ENCODE results near the gene GAK.

Gene GAK

DNA sequence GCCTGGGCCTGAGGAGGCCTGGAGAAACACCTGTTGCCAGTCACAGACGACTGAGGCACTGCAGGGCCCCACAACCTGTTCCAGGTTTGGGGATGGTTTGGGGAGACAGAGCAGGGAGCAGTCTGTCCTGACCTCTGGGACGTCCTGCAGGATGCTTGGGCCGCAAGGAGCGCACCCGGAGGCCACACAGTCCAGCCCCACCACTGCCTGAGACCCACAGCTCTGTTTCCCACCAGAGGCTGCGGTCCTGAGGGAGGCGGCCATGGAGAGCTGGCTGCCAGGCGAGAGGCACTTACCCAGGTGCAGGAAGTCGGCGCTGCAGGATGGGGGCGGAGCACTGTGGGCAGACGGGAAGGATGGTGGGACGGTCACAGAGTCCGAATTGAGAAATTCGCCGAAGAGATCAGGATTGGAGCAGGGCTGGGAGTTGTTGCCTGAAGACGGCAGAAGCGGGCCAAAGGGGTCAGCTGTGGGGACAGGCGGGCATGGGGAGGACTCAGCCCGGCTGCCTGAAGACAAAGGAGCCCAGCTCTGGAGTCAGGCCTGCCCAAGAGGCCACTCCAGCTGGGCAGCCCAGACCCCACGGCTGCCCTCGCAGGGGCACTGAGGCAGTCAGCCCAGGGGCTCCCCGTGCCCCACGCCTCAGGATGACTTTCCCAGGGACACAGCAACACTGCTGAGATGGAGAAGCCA, 65.9 kb downstream of the GAK start:
- DNase-seq, result no peak

DNA sequence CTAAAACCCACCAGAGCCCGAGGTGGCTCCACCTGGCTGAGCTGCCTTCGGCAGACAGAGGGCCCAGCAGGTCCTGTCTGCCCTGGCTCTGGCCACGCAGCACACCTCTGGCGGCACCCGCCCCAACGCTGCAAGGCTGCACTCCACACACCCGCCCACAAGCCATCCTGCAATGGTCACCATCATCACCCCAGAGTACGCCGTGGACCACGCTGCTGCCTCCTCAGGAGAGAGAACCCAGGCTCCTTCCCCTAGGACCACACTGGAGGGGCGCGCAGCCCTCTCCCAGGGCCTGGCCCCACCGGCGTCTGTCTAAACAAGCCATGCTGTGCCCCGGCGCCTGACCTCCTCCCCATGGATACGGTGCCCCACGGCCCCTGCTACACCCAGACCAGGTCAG, 66.5 kb downstream of the GAK start:
- no peak for DNase-seq

DNA sequence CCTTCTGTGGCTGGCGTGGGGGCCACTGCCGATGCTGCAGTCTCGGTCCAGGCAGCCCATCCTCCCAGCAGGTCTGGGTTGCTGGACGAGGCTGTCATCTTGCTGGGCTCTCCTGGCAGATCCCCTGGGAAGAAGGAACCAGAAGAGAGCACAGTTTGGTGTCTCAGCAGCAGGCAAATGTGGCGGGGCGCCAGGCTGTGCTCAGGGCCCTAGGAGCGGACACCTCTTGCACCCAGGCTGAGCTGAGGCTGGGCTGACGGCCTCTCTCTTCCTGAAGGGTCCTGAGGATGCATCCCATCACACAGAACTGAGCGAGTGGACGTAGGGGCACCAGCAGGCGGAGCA, 67.0 kb downstream of the GAK start:
- DNase-seq, result no peak

DNA sequence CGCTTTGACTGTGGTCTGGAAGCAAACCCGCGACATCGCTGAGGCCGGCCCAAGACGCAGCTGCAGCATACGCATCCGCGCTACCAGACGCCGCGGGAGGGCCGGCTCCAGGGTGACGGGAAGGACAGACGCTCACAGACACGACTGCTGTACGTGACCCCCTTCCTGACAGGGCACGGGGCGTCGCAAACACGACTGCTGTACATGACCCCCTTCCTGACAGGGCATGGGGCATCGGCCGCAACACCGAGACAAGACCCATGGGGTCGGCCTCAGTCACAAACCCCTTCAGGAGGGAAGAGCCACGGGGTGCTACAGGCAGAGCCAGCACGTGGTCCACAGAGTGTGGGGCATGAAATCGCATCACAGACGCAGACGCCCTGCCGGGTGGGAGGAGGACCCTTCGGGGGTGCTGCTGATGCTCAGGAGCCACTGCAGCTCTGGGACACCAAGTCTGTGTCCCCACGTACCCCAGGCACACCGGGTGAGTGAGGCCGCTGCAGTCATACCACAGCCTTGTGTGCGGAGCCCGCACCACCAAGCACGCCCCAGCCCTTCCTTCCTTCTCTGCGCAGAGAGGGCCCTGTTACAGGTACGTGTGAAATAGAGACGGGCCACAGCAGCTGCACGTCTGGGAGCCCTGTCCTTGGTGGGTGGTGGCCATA, 67.5 kb downstream of the GAK start:
- DNase-seq, result no peak

DNA sequence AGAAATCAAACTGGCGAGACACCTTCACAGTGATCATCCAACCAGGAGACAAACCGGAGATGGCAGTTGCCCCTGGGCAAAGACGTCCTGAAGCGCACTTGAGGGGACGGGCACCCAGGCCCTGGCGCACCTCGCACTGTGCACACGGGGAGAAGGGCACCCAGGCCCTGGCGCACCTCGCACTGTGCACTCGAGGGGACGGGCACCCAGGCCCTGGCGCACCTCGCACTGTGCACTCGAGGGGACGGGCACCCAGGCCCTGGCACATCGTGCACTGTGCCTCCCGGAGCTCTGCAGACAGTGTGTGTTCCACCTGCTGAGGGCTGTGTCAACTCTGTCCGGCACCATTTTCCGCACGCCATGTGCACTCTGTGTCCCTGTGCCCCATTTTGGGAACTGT, 71.6 kb downstream of the GAK start:
- DNase-seq, result no peak

DNA sequence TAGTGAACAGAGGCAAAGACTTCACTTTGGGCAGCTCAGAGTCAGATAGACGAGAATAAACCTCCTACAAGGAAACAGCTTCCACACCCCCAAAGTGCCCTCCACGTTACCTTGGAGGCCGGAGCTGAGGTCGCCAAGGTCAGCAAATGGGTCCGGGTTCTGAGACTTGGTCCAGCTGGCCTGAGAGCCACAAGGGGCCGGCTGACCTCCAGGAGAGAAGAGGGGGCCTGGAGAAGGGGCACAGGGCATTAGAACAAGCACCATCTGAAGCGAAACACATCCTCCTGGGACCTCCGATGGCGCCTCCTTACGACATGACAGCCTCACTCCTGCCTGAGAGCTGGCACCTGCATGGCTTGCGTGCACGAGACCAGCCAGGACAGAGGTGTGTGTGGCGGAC, 72.6 kb downstream of the GAK start:
- DNase-seq, result no peak

DNA sequence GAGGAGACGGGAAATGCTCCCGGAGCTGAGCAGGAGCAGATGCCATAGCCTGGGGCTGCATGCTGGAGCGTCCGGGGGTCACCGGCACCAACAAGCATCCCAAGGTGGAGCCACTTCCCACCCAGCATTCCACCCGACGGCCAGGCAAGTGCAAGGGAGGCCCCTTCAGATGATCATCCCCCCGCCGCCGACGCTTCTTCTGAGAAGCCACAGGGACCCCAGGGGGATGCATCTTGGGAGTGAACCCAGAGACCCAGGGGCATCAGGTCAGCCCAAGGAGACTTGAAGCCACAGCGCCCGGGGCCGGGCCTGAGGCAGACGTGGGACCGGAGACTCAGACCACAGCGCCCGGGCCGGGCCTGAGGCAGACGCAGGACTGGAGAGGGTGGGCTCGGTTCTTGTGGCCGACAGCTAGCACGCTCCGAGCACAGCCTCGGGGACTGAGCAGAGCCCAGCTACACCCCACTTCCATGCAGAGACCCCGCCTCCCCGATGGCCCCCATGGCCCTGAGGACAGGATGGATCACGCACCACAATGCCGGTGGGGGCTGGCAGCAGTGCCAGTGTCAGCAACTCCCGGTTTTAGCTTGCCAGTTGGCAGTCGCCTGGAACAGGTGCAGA, 73.2 kb downstream of the GAK start:
- no peak for DNase-seq

DNA sequence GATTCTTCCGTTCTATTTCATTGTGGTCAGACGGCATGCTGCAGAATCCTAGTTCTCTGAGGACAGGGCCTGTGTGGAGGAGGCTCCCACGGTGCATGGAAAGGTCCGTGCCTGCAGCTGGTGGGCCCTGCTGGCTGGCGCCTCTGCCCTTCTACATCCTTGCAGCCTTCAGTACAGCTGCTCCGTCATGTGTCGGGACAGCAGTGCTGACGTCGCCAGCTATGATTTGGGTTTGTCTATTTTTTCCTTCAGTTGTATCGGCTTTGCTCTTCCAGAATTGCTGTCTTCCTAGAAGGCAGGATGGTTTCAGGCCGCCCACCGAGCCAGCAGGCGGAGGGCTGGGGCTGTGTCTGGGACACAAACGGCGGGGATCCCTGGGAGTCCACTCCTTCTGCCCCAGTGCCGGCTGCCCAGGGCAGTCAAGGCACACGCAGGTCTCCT, 74.1 kb downstream of the GAK start:
- DNase-seq, result no peak

DNA sequence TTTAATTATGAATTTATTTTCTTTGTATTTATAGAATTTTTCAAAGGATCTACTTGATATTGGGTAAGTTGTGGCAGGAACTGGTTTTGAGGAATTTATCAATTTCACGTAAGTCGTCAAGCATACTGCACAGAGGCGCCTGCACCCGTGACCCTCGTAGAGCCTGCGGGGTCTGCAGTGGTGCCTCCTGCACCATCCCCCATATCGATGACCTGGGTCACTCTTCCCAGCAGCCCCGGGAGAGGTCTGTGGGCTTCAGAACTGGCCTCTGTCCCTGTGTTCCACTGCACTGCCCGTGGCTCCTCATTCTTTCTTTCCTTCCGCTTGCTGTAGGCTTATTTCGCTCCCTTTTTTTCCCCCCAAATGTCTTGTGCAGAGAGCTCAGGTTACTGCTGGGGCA, 74.7 kb downstream of the GAK start:
- DNase-seq, result no peak

DNA sequence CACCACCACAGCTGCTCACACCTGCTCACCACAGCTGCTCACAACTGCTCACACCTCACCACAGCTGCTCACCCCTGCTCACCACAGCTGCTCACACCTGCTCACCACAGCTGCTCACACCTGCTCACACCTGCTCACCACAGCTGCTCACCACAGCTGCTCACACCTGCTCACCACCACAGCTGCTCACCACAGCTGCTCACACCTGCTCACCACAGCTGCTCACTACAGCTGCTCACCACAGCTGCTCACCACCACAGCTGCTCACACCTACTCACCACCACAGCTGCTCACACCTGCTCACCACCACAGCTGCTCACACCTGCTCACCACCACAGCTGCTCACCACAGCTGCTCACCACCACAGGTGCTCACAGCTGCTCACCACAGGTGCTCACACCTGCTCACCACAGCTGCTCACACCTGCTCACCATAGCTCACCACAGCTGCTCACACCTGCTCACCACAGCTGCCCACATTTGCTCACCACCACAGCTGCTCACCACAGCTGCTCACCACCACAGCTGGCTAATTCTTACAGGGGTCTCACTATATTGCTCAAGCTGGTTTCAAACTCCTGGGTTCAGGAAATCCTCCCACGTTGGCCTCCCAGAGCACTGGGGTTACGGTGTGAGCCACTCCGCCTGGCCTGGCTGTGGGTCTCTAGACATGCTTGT, 75.8 kb downstream of the GAK start:
- DNase-seq, result no peak

DNA sequence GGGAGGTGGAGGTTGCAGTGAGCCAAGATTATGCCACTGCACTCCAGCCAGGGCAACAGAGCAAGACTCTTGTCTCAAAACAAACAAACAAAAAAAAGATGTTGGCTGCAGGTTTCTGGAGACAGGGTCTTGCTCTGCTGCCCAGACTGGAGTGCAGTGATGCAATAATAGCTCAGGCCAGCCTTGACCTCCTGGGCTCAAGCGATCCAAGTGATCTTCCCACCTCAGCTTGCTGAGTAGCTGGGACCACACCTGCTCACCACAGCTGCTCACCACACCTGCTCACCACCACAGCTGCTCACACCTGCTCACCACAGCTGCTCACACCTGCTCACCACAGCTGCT, 76.3 kb downstream of the GAK start:
- DNase-seq, result no peak

DNA sequence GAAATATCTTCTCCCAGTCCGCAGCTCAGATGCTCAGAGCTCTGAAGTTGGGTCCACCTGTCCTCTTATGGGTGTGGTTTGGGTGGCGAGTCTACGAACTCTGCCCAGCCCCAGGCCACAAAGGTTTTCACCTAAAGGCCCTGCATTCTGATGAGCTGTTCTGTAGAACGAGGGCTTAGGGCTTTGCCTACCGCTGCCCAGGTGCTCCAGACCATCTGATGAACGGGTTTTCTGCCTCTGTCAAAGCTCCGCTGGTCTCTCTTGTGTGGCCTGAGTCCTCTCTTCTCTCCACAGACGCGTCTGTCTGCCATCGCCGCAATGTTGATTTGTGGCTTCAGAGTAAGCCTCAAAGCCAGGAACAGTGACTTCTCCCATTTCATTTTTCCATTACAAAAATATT, 77.8 kb downstream of the GAK start:
- no peak for DNase-seq

DNA sequence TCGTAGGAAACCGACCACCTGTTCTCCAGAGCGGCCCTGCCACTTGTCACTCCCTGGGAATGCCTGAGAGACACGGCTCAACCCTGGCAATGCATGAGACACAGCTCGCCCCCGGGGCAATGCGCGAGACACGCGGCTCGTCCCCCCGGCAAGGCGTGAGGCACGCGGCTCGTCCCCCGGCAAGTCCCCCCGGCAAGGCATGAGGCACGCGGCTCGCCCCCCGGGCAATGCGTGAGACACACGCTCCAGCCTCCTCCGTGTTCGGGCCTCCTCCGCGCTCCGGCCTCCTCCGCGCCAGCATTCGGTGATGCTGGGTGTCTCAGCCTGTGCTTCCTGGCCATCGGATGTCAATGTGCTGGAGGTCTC, 78.7 kb downstream of the GAK start:
- no peak for DNase-seq

DNA sequence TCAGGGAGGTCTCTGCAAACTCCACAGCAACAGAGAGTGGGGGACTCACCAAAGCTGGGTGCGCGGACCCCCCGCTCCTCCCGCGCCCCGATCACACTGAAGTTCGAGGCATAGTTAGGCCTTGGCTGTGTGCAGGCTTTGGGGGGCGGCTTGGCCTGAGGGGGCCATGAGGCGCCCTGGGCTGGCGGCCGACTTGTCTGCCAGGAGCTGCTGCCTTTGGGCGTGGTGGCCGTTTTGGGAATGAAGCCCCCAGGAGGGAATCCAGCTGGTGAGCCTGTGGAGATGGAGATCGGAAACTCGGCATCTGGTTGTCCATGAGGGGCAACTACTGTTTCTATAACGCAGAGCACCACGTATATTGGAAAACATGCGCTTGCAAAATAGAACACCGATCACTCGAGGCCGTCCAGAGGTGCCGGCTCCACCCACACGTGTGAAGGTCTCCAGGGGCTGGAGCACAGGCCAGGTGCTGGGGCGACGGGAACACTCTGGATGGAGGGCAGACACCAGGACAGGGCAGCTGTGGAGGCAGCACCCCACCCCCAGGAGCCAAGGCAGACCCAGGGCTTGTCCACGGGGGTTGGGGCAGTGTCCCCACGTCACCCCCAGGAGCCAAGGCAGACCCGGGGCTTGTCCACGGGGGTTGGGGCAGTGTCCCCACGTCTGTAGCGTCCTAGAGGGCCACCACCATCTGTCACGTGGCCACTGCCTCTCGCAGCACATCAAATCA, 80.2 kb downstream of the GAK start:
- DNase-seq, result no peak

DNA sequence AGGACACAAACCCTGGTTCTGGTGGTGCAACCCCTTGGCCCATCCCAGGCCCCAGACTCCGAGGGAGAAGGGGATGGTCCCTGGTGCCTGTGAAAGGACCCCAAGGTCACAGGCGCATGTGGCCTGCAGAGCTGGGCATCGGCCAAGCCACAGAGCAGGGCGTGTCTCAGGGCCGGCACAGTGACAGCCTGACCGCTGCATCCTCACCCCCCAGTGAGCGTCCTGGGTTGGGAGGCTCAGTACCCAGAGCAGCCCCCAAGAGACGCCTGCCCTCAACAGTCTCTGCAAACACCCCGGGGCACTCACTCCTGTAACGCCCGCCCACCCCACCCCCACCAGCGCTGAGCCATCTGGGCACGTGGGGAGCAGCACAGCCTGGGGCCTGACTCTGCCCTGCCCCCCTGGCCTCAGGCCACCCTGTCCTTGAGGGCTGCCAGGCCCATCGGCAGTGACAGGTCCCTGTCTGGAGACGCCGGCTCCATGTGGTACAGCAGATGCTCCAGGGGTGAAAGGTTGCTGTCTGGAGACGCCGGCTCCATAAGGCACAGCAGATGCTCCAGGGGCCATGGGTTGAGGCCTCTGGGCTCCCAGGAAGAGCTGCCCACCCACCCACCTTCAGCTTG, 81.7 kb downstream of the GAK start:
- no peak for DNase-seq

DNA sequence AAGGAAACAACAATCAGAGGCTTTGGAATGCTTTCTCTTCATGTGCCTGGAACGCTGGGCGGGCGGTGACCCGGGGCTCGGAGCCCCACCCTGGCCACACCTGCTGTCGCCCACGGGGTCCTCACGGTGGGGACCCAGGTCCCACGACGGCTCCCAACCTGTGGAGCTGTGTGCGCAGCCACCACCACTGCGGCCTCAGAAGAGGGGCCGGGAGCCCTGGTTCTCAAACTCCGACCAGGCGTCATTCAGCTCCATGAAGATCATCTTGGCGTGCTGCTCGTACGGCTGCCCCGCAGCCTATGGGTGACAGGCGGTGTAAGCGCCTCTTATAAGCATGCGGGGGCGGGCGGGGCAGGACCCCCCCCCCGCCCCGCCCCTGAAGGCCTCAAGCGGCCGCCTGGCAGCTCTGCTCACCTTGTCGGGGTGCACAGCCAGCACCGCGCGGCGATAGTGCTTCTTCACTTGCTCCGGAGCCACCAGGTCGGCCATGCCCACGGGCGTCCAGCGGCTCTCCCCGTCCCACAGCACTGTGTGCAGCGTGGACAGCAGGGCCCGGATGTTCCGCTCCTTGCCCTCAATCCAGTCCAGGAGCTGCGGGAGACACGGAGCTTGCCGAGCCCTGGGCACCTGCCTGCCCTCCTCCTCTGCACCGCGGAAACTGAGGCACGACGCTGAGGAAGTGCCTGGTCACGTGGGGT, 82.5 kb downstream of the GAK start:
- no peak for DNase-seq

DNA sequence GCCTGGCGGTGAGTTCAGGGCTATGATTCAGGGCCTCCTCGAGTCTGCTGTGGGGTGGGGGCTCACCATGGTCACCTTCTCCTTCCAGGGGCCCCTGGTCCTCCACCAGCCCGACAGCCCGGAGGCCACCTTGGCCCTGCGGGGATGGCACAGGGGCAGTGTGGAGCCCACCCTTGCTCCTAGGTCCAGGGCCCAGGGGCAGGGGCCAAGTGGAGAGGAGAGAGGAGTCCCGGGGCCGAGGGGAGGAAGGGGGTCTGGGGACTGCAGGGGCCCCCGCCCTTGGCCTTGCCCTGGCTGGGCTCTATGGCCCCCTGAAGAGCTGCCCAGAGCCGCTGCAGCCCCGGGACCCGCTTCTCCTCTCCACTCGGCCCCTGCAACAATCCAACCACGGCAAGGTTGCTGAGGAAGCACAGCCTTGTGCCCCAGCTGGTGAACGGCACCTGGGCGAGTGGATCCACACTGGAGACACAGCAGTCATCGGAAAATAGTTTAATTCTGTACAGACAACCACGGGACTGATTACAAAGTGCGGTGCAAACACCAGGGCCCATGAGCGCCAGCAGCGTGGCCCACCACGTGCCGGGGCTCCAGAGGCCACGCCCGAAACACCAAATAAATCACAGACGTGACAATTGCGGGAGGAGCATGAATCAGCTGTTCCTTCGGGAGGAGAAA, 83.2 kb downstream of the GAK start:
- DNase-seq, result no peak

DNA sequence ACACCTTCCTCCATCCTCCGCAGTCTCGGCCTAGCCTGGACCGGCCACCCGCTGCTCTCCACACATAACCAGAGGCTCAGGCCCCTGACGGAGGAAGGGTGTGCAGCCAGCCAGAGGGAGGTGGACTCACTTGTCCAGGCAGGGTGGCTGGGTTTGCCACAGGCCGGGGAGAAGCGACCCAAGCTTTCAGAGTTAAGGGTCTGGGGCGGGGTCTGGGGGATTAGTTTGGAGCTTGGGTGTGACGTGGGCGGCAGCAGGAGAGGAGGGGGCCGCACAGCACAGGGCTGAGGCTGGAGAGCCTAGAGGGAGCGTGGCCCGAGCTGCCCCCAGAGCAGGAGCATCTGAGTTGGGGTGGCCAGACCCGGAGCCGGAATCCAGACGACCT, 83.8 kb downstream of the GAK start:
- no peak for DNase-seq

DNA sequence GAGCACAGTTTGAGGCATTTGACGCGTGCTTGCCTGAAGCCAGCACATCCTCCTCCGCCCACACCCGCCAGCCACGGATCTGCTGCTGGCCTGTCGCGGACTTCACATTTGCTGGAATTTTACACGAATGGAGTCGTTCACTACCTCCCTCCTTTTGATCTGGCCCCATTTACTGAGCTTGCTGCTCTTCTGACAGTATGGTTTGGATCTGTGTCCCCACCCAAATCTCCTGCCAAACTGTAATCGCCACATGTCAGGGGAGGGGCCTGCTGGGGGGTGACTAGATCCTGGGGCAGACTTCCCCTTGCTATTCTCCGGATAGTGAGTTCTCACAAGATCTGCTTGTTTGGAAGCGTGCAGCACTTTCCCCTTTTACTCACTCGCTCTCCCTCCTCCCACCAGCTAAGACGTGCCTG, 86.3 kb downstream of the GAK start:
- no peak for DNase-seq

DNA sequence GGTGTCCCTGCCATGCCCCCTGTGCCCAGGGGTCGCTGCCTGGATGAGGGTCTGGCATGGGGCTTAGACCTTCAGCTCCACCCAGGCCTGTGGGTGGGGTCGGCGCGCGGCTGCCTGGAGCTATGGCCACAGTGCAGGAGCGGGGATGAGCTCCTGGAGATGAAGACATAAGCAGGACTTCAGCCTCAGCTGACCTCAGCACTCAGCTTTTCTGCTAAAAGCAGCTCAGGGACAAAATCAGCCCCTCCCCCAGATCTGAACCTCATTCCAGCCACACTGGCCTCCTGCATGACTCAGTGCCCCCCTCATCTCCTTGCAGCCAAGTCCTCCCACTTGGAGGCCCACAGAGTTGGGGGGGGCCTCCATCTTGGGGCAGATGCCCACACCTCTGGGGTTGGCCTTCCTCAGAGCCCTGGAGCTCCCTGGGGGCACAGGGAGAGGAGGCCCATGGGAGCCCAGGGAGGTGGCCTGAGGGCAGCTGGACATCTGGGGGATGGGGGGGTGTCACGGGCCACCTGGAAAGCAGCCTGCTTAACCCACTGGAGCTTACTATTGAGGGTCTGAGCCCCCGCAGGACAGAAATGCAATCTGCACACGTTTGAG, 86.8 kb downstream of the GAK start:
- no peak for DNase-seq

DNA sequence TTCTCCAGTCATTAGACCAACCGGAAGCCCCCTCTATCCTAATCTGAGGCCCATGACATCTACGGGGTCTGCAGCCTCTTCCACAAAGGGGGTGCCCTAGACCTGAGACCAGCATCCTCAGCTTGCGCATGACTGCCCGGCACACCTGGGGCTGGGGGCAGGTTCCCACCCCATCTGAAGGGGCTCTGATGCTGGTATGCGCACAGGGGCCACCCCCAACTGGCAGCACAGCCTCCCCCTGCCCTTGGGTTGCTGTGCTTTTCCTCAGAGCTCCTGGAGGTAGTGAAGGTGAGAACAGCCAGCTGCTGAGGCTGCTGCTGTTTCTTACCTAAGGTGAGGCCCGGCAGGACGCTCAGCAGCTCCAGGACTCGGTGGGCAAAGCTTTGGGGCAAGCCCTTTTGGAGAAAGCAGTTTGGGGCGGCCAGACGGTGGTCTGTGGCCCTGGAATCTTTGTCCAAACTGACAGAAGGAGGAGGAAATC, 87.3 kb downstream of the GAK start:
- no peak for DNase-seq
